Panc1 (cell line): ENCODE measurements around the gene IARS1. TPM values are rescaled to one million over a fixed set of nuclear protein-coding genes. Genes with fewer than 3 reads are reported as not detected.

Source experiments
- ATAC-seq: fragments of 200-7000 bp; cut with Tn5 transposase; 2 replicates; pipeline ENCODE4 v1.9.1; 2020; ENCODE audit warnings: mild to moderate bottlenecking, moderate library complexity
- BruUV-seq: library from RNA; stranded (reverse); fragments of 400-500 nt; replicated peaks from 2 replicates; lab custom pipeline; 2021; lab: Mats Ljungman, UMichigan
- CTCF ChIA-PET: fragments of 300-600 bp; sonication (Branson Sonifier 250); formaldehyde crosslinking; loops from one replicate; lab custom pipeline; 2022; ENCODE audit warnings: antibody characterized with exemption; lab: Charles Lee
- POLR2A ChIA-PET: fragments of 300-600 bp; sonication (Branson Sonifier 250); formaldehyde crosslinking; loops from one replicate; lab custom pipeline; 2022; ENCODE audit warnings: antibody characterized with exemption; lab: Charles Lee
- DNase-seq: peaks from one replicate; pipeline ENCODE4 v3.0.0-alpha.2; 2010; ENCODE audit warnings: low read depth, low spot score
- H3K27ac ChIP-seq: 2 replicates; pipeline ENCODE4 v1.5.1; 2011; ENCODE audit warnings: mild to moderate bottlenecking, low read length, inconsistent platforms
- H3K27me3 ChIP-seq: fragments of 200-500 bp; sonication (Bioruptor generic); 2 replicates; pipeline ENCODE4 v1.6.0; 2014; ENCODE audit warnings: low read length, inconsistent platforms; ENCODE audit not compliant: control insufficient read depth, insufficient read depth
- H3K36me3 ChIP-seq: fragments of 200-500 bp; sonication (Bioruptor generic); 2 replicates; pipeline ENCODE4 v1.5.1; 2014; ENCODE audit warnings: inconsistent platforms, mild to moderate bottlenecking, low read length, moderate library complexity; ENCODE audit not compliant: control insufficient read depth, insufficient read depth
- H3K4me1 ChIP-seq: 2 replicates; pipeline ENCODE4 v1.5.1; 2011; ENCODE audit warnings: inconsistent platforms, mild to moderate bottlenecking, low read length, moderate library complexity; ENCODE audit not compliant: control insufficient read depth, insufficient read depth
- H3K4me3 ChIP-seq, 2 experiments: 2 replicates each; pipeline ENCODE4 v1.5.1; 2011 to 2012; ENCODE audit warnings: low read depth in 2 of 2, low read length in 2 of 2, mild to moderate bottlenecking in 2 of 2, inconsistent platforms in 1 of 2, moderate library complexity in 1 of 2
- H3K9me3 ChIP-seq: fragments of 200-500 bp; sonication (Bioruptor generic); 2 replicates; pipeline ENCODE4 v1.5.1; 2014; ENCODE audit warnings: low read depth, mild to moderate bottlenecking, inconsistent platforms, low read length, moderate library complexity; ENCODE audit not compliant: control insufficient read depth, insufficient read depth
- CTCF ChIP-seq: fragments of 450-650 bp; IDR thresholded peaks from 2 replicates; pipeline ENCODE4 v1.5.1; 2017; ENCODE audit warnings: mild to moderate bottlenecking
- POLR2AphosphoS5 ChIP-seq: IDR thresholded peaks from 2 replicates; pipeline ENCODE4 v1.6.1; 2012; ENCODE audit warnings: mild to moderate bottlenecking, low read depth, low read length, moderate library complexity
- REST ChIP-seq, 2 experiments: IDR thresholded peaks; 2 replicates each; pipeline ENCODE4 v1.6.1; 2011 to 2012; ENCODE audit warnings: low read depth in 2 of 2, control low read depth in 1 of 2, low read length in 1 of 2, mild to moderate bottlenecking in 1 of 2, moderate library complexity in 1 of 2; ENCODE audit not compliant: insufficient read depth in 1 of 2
- SIN3A ChIP-seq: IDR thresholded peaks from 2 replicates; pipeline ENCODE4 v1.6.1; 2012; ENCODE audit warnings: low read depth, mild to moderate bottlenecking, low read length, moderate library complexity, borderline replicate concordance; ENCODE audit not compliant: insufficient read depth
- TCF7L2 ChIP-seq: IDR thresholded peaks from 2 replicates; pipeline ENCODE4 v1.6.1; 2011; ENCODE audit warnings: mild to moderate bottlenecking, low read depth, low read length, inconsistent platforms
- in situ Hi-C: cut with HindIII; loops from 2 replicates; pipeline ENCODE4 v1.10.0; 2016; ENCODE audit warnings: low sequenced_read_pairs, low pct_unique_long_range_greater_than_20kb
- intact Hi-C: fragments of 100-400 bp; cut with micrococcal nuclease; formaldehyde crosslinking; loops from one replicate; pipeline ENCODE4 v1.10.0; 2022; ENCODE audit not compliant: unreplicated experiment
- total RNA-seq: library from RNA; stranded (reverse); gene quantifications from one replicate; pipeline ENCODE4 v1.2.1, GENCODE V29; 2021; ENCODE audit not compliant: unreplicated experiment

The IARS1 gene
- total RNA-seq, 1 experiment from 2014 or later: 116 TPM

- in situ Hi-C loops: no loop called here
- intact Hi-C loops: loop anchor here (10.0 kb wide), 1 partner anchor 117 kb away; no protein-coding TSS in a partner anchor
- BruUV-seq: no TSS peak
- Histone ChIP-seq H3K27ac (no peak overlapping the region), H3K4me1 (peaks cover 4% of the 10 kb centered on the region; the same call in 1 of the 2 replicates), H3K4me3 (no peak overlapping the region), H3K27me3 (no peaks in the 10 kb centered on the region), H3K36me3 (peaks cover 4% of the 10 kb centered on the region; the same call in 1 of the 2 replicates), H3K9me3 (no peaks in the 10 kb centered on the region)
- DNase-seq: no peak
- CTCF ChIA-PET: no interaction called here
- POLR2A ChIA-PET: no interaction called here
- no peak for ATAC-seq
- no peak for TF ChIP-seq POLR2AphosphoS5
- no peak for TF ChIP-seq REST (IDR thresholded peaks at IDR 0.05; ENCODE audit: insufficient read depth in 1 of 2, low read depth in 2 of 2, low read length in 1 of 2)
- no peak for TF ChIP-seq CTCF
- no peak for TF ChIP-seq TCF7L2
- TF ChIP-seq SIN3A: no peak
Observed at GRCh38 chr9:92327283-92327850, 33.9 kb upstream of the IARS1 start.

- no TSS peak for BruUV-seq
- DNase-seq (no peak), ATAC-seq (peak; percentile 23)
- CTCF ChIA-PET: no interaction called here
- intact Hi-C loops (loop anchor here (10.0 kb wide), 1 partner anchor 119 kb away; no protein-coding TSS in a partner anchor), in situ Hi-C loops (no loop called here)
- Histone ChIP-seq H3K4me1 (peaks cover 4% of the 10 kb centered on the region; the same call in 1 of the 2 replicates), H3K9me3 (no peaks in the 10 kb centered on the region), H3K4me3 (peak overlapping the region; percentile 91 to 97), H3K36me3 (peaks cover 10% of the 10 kb centered on the region), H3K27me3 (no peaks in the 10 kb centered on the region), H3K27ac (peak overlapping the region; percentile 99)
- no peak for TF ChIP-seq CTCF
- POLR2A ChIA-PET: no interaction called here
Observed at GRCh38 chr9:92325991-92326500, 32.5 kb upstream of the IARS1 start.
